Activated CD4-positive, alpha-beta T cell treated with anti-CD3 and anti-CD28 coated beads, Interleukin-2, amount 50 U/mL, for 24 hours (primary cell): ENCODE results near the gene ATXN7.

ENCODE experiments used
- DNase-seq, 2 donors: peaks; one replicate each; pipeline ENCODE4 v3.0.0-alpha.2; 2020; ENCODE audit warnings: low read depth in 1 of 2, low spot score in 1 of 2

ATXN7 gene

GRCh38 chr3:63960048-63960711 is 96.5 kb downstream of the ATXN7 start:
- DNase-seq: no peak

- peak in 1 of 2 donors; percentile 22 for DNase-seq
Observed at GRCh38 chr3:63961891-63962290, 98.2 kb downstream of the ATXN7 start.

GRCh38 chr3:63963496-63963895 is 99.8 kb downstream of the ATXN7 start:
- DNase-seq: no peak

GRCh38 chr3:63964681-63965485 is 101.2 kb downstream of the ATXN7 start:
- DNase-seq: no peak

GRCh38 chr3:63966007-63966406 is 102.3 kb downstream of the ATXN7 start:
- no peak for DNase-seq

- DNase-seq: no peak
Observed at GRCh38 chr3:63966871-63967270, 103.2 kb downstream of the ATXN7 start.

DNA sequence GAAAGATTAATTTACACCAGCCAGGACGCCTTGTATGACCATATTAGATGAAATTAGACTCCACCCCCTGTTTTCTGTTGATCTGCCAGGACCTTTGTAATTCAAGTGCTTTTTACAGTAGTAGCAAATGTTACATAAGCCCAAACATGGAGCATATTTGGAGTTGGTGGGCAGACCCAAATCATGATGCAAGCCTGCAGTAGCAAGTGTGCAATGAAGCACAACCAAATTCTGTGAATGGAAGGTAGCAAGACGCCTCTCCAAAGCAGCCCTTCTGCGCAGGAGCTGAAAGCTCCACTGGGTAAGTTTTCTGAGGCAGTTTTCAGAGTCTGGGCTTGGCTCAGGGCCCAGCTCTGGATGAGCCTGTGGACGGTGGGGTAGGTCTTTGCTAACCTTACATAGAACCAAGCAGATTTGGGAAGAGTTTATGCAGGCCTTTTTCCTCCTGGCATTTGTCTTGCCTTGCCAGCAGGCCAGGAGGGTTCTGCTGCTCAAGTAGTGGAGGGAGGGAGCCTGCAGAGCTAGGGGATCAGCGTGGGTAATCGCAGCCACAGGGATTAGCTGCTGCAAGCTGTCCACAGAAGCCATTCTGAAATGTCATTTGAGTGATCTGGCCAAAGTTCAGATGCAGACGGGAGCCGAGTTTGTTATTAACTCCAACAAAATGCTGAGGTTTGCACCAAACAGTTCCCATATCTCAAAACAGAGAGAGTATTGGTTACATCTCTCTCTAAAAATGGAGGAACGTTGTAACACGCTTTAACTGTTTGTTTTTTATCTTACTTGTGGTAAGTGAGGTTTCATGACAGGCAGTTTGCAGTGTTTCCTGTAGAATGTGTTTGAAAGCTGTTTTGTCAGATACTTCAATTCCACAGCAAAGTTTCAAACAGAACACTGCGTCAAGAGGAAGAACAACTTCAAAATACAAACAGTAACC is 104.3 kb downstream of the ATXN7 start:
- DNase-seq: peak in 1 of 2 donors; percentile 25

DNA sequence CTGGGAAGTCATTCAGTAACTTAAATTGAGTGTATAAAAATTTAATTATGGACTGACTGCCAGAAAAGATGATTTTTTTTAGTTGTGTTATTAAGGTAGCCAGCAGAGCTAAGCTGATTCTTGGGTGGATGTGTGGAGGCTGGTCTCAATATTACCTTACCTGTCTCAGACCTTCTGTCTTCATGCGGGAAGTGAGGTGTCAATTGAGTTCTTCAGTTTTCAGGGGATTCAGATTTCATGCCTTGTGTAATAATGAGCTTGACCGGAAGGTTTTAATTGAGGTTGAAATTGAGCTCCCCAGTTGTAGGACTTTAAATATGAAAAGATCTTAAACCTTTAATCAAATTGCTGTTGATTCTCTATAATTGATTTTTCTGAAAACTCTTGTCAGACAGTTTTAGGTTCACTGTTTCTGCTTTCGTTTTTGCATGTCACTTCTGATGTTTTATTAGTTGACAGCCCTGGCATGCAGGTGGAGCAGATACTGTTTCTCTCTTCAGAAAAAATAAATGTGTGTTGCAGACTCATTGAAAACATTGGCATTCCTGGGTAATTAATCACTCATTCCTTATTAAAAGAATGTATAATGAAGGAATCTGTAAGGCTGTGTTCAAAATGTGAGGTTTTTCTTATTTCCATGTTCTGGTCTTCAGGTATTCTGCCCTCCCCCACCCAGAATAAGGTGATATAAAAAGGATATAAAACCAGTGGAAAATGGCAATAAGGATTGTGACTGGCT is 105.1 kb downstream of the ATXN7 start:
- no peak for DNase-seq

DNA sequence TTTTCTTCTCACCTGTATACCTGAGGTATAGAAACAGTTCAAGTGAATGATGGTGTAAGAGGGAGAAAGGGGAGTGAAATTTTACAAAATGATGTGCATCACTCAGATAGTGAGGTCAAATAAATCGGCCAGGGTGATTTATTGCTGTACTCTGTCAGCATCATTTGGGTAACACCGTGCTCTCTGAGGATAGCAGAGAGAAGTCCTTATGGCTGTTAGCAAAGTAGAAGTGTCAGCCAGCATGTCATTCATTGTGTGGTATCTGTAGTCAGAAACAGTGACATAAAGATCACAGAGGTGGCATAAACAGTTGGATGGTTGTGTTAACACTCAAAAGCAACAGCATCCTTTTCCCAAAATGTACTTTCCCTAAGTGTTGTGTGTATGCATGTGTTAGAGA is 106.2 kb downstream of the ATXN7 start:
- no peak for DNase-seq

GRCh38 chr3:63970631-63971475 is 107.2 kb downstream of the ATXN7 start:
- DNase-seq: no peak

GRCh38 chr3:63972196-63972595 is 108.5 kb downstream of the ATXN7 start:
- no peak for DNase-seq

DNA sequence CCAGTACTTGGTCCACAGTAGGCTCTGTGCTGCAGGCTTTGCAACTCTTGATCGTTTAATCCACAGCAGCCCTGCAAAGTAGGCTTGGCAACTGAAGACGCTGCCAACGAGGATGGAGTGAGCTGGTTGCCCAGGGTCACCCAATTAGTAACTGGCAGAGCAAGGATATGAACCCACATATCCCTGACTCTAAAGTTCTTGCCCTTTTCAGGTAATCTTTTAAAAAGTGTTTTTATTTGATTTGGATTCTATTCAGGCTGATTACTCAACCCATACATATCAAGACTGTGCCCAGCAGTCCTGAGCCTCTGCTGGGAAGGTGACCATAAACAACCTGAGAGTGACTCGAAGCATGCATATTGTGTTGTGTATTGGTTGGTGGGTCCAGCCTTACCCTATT is 109.3 kb downstream of the ATXN7 start:
- DNase-seq: no peak

DNA sequence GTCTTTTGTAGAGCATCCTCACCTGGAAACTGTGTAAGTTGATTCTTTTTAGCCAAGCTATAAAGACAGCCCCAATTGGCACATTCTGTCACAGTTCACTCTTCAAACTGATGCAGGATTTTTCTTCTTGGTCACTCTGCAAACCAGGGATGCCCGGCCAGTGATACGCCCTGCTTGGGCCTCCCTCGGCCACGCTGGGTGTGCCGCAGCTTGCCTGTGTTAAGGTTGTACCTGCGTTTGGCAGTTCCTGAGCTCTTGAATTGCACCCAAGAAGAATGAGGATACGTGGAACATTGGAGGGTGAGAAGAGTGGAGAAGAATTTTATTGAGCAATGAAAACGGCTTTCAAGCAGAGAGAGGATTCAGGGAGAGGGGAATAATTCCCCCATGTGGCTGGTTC is 109.7 kb downstream of the ATXN7 start:
- DNase-seq: no peak

GRCh38 chr3:63974451-63974850 is 110.8 kb downstream of the ATXN7 start:
- DNase-seq: no peak

GRCh38 chr3:63975723-63976122 is 112.1 kb downstream of the ATXN7 start:
- no peak for DNase-seq

GRCh38 chr3:63976161-63976871 is 112.6 kb downstream of the ATXN7 start:
- no peak for DNase-seq

DNA sequence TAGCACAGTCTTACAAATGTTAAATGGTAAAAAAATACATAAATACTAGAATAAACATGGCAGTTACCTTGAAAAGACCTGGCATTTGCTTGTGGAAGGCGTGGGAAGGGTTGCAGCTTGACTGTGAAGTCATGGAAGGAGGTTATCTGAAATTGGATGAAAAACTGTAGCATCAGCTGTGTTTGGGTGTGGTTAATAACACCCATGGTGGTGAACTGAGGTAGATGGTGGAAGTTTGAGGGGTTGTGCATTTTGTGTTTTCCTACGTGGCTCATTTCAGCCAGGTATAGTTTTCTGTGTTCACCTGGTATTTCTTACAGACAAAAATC is 113.2 kb downstream of the ATXN7 start:
- no peak for DNase-seq

DNA sequence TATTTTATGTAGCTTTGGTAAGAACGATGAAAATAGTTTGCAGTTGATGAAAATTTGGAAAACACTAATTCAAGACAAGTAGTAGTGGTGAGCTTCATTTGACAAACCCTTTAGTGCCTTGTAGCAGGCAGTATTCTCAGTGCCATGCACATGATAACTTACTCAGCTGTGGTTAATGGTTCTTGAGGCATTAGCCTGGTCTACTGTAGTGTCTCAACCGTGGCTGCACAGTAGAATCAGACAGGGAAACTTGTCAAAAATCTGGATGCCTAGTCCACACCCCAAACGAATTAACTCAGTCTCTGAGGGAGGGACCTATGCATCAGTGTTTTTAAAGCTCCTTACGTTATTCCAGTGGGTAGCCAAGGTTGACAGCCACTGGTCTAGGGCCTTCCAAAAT is 114.2 kb downstream of the ATXN7 start:
- no peak for DNase-seq

DNA sequence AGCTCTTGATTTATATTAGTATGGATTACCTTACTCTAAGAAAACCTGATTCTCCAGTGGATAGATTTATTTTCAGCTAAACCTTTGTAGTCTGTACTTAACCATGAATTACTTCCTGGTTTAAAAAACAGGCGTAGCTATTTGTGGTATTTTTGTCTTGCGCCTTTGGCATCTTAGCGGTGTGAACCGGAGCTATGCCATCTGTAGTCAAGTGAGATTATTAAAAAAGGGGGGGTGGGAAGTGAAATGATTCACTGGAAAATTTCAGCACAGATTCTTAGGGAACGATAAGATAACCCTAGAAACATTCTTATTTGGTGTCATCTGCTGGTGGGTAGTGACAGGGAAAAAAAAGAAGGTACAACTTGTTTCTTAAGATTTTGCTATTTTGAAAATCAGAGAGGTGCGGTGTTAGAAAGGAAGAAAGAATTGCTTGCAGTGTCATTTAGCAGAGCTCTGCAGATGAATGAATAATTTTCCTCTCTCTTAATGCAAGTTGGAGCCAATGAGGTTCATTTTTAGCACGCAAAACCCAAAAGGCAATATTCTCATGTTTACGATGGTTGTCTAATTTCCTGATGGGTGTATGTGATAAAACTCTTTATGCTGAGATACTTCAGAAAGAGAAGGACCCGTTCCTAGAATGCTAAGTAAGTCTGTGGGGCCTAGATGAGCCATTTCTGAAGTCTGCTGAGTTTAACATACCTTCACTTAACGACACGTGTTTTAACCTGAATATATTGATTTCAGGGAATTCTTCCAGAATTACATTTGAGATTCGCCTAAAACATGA is 115.6 kb downstream of the ATXN7 start:
- DNase-seq: no peak
